CD14-positive monocyte (primary cell): ENCODE measurements around the gene RFTN2. TPM values are rescaled to one million over a fixed set of nuclear protein-coding genes. Genes with fewer than 3 reads are reported as not detected.

Source experiments
- DNase-seq, 3 donors: peaks; one replicate each; pipeline ENCODE4 v3.0.0-alpha.2; 2011 to 2022
- H2AFZ ChIP-seq: 2 replicates; pipeline ENCODE4 v1.6.0; 2012; ENCODE audit warnings: mild to moderate bottlenecking, low read depth, low read length, inconsistent platforms; ENCODE audit not compliant: insufficient read depth, poor library complexity, severe bottlenecking
- H3K27ac ChIP-seq, 2 donors: 1 replicate in 1 of 2; 2 replicates in 1 of 2; pipeline ENCODE4 v1.5.1; 2012 to 2013; ENCODE audit warnings: low read length in 2 of 2, control low read depth in 1 of 2, inconsistent platforms in 1 of 2, low read depth in 1 of 2, mild to moderate bottlenecking in 1 of 2
- H3K27me3 ChIP-seq, 2 donors: one replicate each; pipeline versions ENCODE4 v1.6.0 to v1.6.1; 2011 to 2013; ENCODE audit warnings: low read length in 2 of 2; ENCODE audit not compliant: control insufficient read depth in 2 of 2, insufficient read depth in 2 of 2
- H3K36me3 ChIP-seq, 2 donors: replicated peaks in 1 of 2; 1 replicate in 1 of 2; 2 replicates in 1 of 2; pipeline versions ENCODE4 v1.5.1 to v1.6.1; 2012 to 2013; ENCODE audit warnings: low read length in 2 of 2, control low read depth in 1 of 2, inconsistent platforms in 1 of 2, mild to moderate bottlenecking in 1 of 2; ENCODE audit not compliant: insufficient read depth in 2 of 2, control insufficient read depth in 1 of 2
- H3K4me1 ChIP-seq, 2 donors: 1 replicate in 1 of 2; 2 replicates in 1 of 2; pipeline versions ENCODE4 v1.5.1 to v1.6.1; 2012 to 2013; ENCODE audit warnings: low read length in 2 of 2, control low read depth in 1 of 2, inconsistent platforms in 1 of 2, mild to moderate bottlenecking in 1 of 2, moderate library complexity in 1 of 2; ENCODE audit not compliant: insufficient read depth in 2 of 2, control insufficient read depth in 1 of 2
- H3K4me2 ChIP-seq: replicated peaks from 2 replicates; pipeline ENCODE3; 2012; ENCODE audit warnings: low read length, moderate library complexity, mild to moderate bottlenecking; ENCODE audit not compliant: poor library complexity, severe bottlenecking; ENCODE audit errors: extremely low read depth
- H3K4me3 ChIP-seq, 3 experiments: fragments of 200-600 bp in 1 of 3; sonication (generic) in 1 of 3; replicated peaks in 1 of 3; 1 replicate in 2 of 3; 2 replicates in 1 of 3; pipeline ENCODE4 v1.5.1; 2011 to 2013; ENCODE audit warnings: low read length in 3 of 3, mild to moderate bottlenecking in 3 of 3, control low read depth in 2 of 3, low read depth in 2 of 3, inconsistent platforms in 1 of 3, moderate library complexity in 1 of 3
- H3K79me2 ChIP-seq: 2 replicates; pipeline ENCODE4 v1.6.0; 2012; ENCODE audit warnings: mild to moderate bottlenecking, control low read depth, inconsistent platforms, low read length, moderate library complexity; ENCODE audit not compliant: insufficient read depth
- H3K9ac ChIP-seq: 2 replicates; pipeline ENCODE4 v1.6.0; 2017; ENCODE audit warnings: low read length, mild to moderate bottlenecking; ENCODE audit not compliant: insufficient read depth, poor library complexity, severe bottlenecking
- H3K9me3 ChIP-seq, 2 donors: replicated peaks in 1 of 2; 1 replicate in 1 of 2; 2 replicates in 1 of 2; pipeline versions ENCODE4 v1.5.1 to v1.6.1; 2012 to 2013; ENCODE audit warnings: low read length in 2 of 2, control low read depth in 1 of 2; ENCODE audit not compliant: control insufficient read depth in 1 of 2, insufficient read depth in 1 of 2
- H4K20me1 ChIP-seq: 2 replicates; pipeline ENCODE4 v1.6.0; 2012; ENCODE audit warnings: mild to moderate bottlenecking, low read length, control low read depth, moderate library complexity; ENCODE audit not compliant: insufficient read depth
- H3K27ac Mint-ChIP-seq, 7 donors: one replicate each; pipeline ENCODE4 v1.8.0; 2020; ENCODE audit warnings: mild to moderate bottlenecking in 7 of 7, mixed read lengths in 7 of 7, moderate library complexity in 6 of 7, inconsistent platforms in 2 of 7
- H3K27me3 Mint-ChIP-seq, 3 donors: one replicate each; pipeline ENCODE4 v1.8.0; 2021 to 2022; ENCODE audit warnings: low read depth in 3 of 3, mild to moderate bottlenecking in 3 of 3, mixed read lengths in 3 of 3, moderate library complexity in 3 of 3, inconsistent platforms in 1 of 3
- H3K36me3 Mint-ChIP-seq, 2 donors: one replicate each; pipeline ENCODE4 v1.8.0; 2020; ENCODE audit warnings: mixed read lengths in 2 of 2, inconsistent platforms in 1 of 2, mild to moderate bottlenecking in 1 of 2
- H3K4me1 Mint-ChIP-seq: one replicate; pipeline ENCODE4 v1.8.0; 2020; ENCODE audit warnings: mild to moderate bottlenecking, mixed read lengths
- H3K4me3 Mint-ChIP-seq, 2 donors: one replicate each; pipeline ENCODE4 v1.8.0; 2020; ENCODE audit warnings: mild to moderate bottlenecking in 2 of 2, mixed read lengths in 2 of 2, moderate library complexity in 1 of 2
- H3K9me3 Mint-ChIP-seq, 7 donors: one replicate each; pipeline ENCODE4 v1.8.0; 2020 to 2022; ENCODE audit warnings: mixed read lengths in 7 of 7, mild to moderate bottlenecking in 6 of 7, moderate library complexity in 6 of 7, inconsistent platforms in 2 of 7
- WGBS: methylation state at CpG from one replicate; pipeline ENCODE4 v1.1.5; 2013; ENCODE audit warnings: missing lambda C conversion rate; ENCODE audit not compliant: insufficient coverage; 5-methylcytosine and 5-hydroxymethylcytosine counted together
- intact Hi-C, 2 donors: fragments of 100-400 bp; cut with micrococcal nuclease; formaldehyde crosslinking; loops; one replicate each; pipeline versions ENCODE4 v1.15.0 to v1.15.1; 2023
- polyA plus RNA-seq, 3 donors: library from polyadenylated mRNA; depleted of rRNA in 1 of 3; unstranded in 2 of 3; stranded (reverse) in 1 of 3; fragments of 300-500 nt in 2 of 3; fragments of >200 nt in 1 of 3; fragmentation: Illumina TruSeq in 2 of 3; gene quantifications; 1 replicate in 2 of 3; 2 replicates in 1 of 3; pipeline ENCODE4 v1.2.3, GENCODE V29; 2012 to 2021
- TF ChIP-seq, protein P1 (sequence below): fragments of 200-600 bp; IDR thresholded peaks from one replicate; pipeline ENCODE4 v1.8.0; 2022; ENCODE audit warnings: antibody characterized with exemption, mild to moderate bottlenecking

RFTN2 gene
- polyA plus RNA-seq, 3 donors: 0.02 TPM; not detected in 2

DNA sequence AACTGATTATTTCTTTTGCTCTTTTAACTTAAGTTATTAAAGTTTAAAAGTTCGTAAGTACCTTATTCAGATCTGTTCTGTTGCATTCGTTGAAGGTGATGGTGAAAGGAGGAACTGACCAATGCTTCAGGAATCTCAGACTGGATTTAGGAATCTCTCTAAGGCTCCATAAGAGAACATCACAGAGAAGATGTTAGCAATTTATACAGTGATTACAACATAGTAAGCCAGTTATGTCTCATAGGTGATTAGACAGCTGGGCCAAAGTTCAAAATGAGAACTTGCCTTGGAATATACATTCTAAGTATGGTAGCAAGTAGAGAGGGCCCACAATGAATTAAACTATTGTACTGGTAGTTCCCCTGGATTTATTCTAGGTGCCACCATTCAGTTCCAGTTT is 32.9 kb upstream of the RFTN2 start:
- H3K4me3 ChIP-seq: no peak overlapping the region
- H4K20me1 ChIP-seq: peaks cover 3% of the 10 kb centered on the region
- TF ChIP-seq, protein P1, sequence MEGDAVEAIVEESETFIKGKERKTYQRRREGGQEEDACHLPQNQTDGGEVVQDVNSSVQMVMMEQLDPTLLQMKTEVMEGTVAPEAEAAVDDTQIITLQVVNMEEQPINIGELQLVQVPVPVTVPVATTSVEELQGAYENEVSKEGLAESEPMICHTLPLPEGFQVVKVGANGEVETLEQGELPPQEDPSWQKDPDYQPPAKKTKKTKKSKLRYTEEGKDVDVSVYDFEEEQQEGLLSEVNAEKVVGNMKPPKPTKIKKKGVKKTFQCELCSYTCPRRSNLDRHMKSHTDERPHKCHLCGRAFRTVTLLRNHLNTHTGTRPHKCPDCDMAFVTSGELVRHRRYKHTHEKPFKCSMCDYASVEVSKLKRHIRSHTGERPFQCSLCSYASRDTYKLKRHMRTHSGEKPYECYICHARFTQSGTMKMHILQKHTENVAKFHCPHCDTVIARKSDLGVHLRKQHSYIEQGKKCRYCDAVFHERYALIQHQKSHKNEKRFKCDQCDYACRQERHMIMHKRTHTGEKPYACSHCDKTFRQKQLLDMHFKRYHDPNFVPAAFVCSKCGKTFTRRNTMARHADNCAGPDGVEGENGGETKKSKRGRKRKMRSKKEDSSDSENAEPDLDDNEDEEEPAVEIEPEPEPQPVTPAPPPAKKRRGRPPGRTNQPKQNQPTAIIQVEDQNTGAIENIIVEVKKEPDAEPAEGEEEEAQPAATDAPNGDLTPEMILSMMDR: no peak
- no peaks in the 10 kb centered on the region for H3K27me3 ChIP-seq
- no peak overlapping the region for H2AFZ ChIP-seq
- H3K4me2 ChIP-seq: no peak overlapping the region
- intact Hi-C loops: loop anchor here in 1 of 2 donors (10.0 kb wide), 3 partner anchors 76 to 254 kb away; partner anchors contain the start of genes BOLL, COQ10B and MOB4
- peaks cover 33% of the 10 kb centered on the region for H3K79me2 ChIP-seq
- H3K27ac ChIP-seq: no peak overlapping the region
- Mint-ChIP-seq H3K4me3 (no peak overlapping the region), H3K9me3 (no peaks in the 10 kb centered on the region), H3K27me3 (peaks cover 0 to 2% (median 0%) of the 10 kb centered on the region in 3 donors), H3K36me3 (peaks cover 7 to 14% of the 10 kb centered on the region in 2 donors), H3K4me1 (peaks cover 48% of the 10 kb centered on the region), H3K27ac (no peak overlapping the region)
- no CpG with 5 or more reads among the region's 2 CpGs for WGBS
- peaks cover 24 to 31% of the 10 kb centered on the region in 2 donors for H3K4me1 ChIP-seq
- H3K36me3 ChIP-seq: no peaks in the 10 kb centered on the region
- no peak overlapping the region for H3K9ac ChIP-seq
- H3K9me3 ChIP-seq: no peaks in the 10 kb centered on the region
- DNase-seq: no peak

DNA sequence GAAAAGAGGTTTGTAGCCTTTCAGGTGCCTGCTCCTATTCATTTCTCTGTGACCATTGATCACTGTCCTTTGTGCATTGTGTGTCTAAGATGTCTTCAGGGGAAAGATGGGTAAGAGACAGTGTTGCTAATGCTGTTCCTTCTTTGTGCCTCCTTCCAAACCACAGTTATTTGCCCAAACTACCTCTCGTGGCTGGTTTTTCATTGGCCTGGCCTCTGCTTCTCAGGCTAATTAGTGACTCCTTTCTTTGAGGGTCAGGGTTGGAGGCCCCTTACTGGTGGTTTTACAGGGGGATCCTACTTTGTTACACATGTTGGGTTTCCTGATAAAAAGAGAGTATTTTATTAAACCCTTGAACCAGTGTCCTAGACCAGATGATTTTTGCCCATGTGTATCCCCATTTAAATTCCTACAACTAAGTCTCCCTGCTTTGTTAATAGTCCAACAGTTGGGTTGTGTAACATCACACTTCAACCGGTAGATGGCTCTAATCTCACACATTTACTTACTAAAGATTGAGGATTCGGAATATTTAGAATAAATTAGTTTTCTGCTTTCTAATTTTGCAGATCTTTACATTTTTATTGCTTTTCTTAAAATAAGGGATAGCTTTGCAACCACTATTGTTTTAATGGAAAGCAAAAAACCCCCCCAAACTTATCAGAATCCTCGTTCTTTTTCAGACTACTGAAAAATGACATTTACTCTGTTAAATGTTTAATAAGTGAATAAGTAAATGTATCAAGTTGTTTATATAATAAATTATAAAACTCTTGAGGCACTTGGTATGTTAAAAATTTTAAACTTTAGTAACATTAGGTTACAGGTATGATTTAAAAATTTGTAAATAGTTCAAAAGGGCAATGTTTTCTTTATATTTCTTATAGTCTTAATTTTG is 32.2 kb upstream of the RFTN2 start:
- Histone ChIP-seq H3K27me3 (no peaks in the 10 kb centered on the region), H3K79me2 (peaks cover 33% of the 10 kb centered on the region), H4K20me1 (peaks cover 3% of the 10 kb centered on the region), H3K9me3 (no peaks in the 10 kb centered on the region), H3K27ac (no peak overlapping the region), H2AFZ (no peak overlapping the region), H3K36me3 (no peaks in the 10 kb centered on the region), H3K4me1 (peaks cover 24 to 31% of the 10 kb centered on the region in 2 donors), H3K4me3 (peak overlapping the region in 1 of 3 experiments; percentile 90), H3K9ac (no peak overlapping the region), H3K4me2 (peak overlapping the region; percentile 33)
- peaks cover 48% of the 10 kb centered on the region for H3K4me1 Mint-ChIP-seq
- H3K4me3 Mint-ChIP-seq: peak overlapping the region; percentile 12 to 48
- peaks cover 0 to 4% (median under 1%) of the 10 kb centered on the region in 3 donors for H3K27me3 Mint-ChIP-seq
- H3K9me3 Mint-ChIP-seq: no peaks in the 10 kb centered on the region
- intact Hi-C loops: loop anchor here in 1 of 2 donors (10.0 kb wide), 3 partner anchors 77 to 253 kb away; partner anchors contain the start of genes BOLL, COQ10B and MOB4
- no CpG with 5 or more reads among the region's 4 CpGs for WGBS
- peak overlapping the region in 1 of 7 donors; percentile 5 for H3K27ac Mint-ChIP-seq
- TF ChIP-seq, protein P1: peak; percentile 85
- peaks cover 7 to 12% of the 10 kb centered on the region in 2 donors for H3K36me3 Mint-ChIP-seq
- peak; percentile 22 to 49 (median 34) for DNase-seq
